Suprapubic skin (tissue), 4 donors: Measurements from ENCODE around the gene PNMA6E. TPM values are rescaled to one million over a fixed set of nuclear protein-coding genes. Genes with fewer than 3 reads are reported as not detected.
A peak's percentile ranks its signal among the peaks of the same experiment; 100 is the strongest.
"Not testable (repeated sequence)": the region's sequence is repeated elsewhere in the genome, so short reads cannot be mapped to it uniquely, and the experiment has no call there.

ENCODE experiments used
- DNase-seq, 2 donors: peaks; one replicate each; pipeline ENCODE4 v3.0.0-alpha.2; 2019; ENCODE audit warnings: low spot score in 2 of 2
- H3K27ac ChIP-seq: fragments of 200-600 bp; sonication (generic); one replicate; pipeline ENCODE4 v1.5.1; 2019
- H3K27me3 ChIP-seq: fragments of 200-600 bp; sonication (generic); one replicate; pipeline ENCODE4 v1.5.1; 2019
- H3K36me3 ChIP-seq: fragments of 200-600 bp; sonication (generic); one replicate; pipeline ENCODE4 v1.5.1; 2019
- H3K4me1 ChIP-seq: fragments of 200-600 bp; sonication (generic); one replicate; pipeline ENCODE4 v1.5.1; 2019
- H3K4me3 ChIP-seq: fragments of 200-600 bp; sonication (generic); one replicate; pipeline ENCODE4 v1.5.1; 2019; ENCODE audit warnings: mild to moderate bottlenecking
- H3K9me3 ChIP-seq: fragments of 200-600 bp; sonication (generic); one replicate; pipeline ENCODE4 v1.5.1; 2019
- CTCF ChIP-seq, 2 donors: fragments of 200-600 bp in 1 of 2; fragments of 450-650 bp in 1 of 2; sonication (generic) in 1 of 2; IDR thresholded peaks; one replicate each; pipeline ENCODE4 v1.5.1; 2016 to 2019; ENCODE audit warnings: antibody characterized with exemption in 2 of 2, mild to moderate bottlenecking in 1 of 2, moderate library complexity in 1 of 2
- EP300 ChIP-seq: sonication (generic); formaldehyde crosslinking; IDR thresholded peaks from one replicate; pipeline ENCODE4 v1.6.1; 2017; ENCODE audit warnings: antibody characterized with exemption
- POLR2A ChIP-seq, 2 donors: fragments of 450-650 bp; IDR thresholded peaks; one replicate each; pipeline ENCODE4 v1.6.1; 2017; ENCODE audit warnings: antibody characterized with exemption in 2 of 2, mild to moderate bottlenecking in 2 of 2, moderate library complexity in 2 of 2
- POLR2AphosphoS5 ChIP-seq, 3 donors: sonication (generic); formaldehyde crosslinking; IDR thresholded peaks; one replicate each; pipeline ENCODE4 v1.6.1; 2017; ENCODE audit warnings: antibody characterized with exemption in 3 of 3
- WGBS: methylation state at CpG from one replicate; pipeline ENCODE4 v1.1.5; 2018; 5-methylcytosine and 5-hydroxymethylcytosine counted together
- total RNA-seq, 4 donors: library from RNA; depleted of rRNA; stranded (reverse); fragments of >200 nt; gene quantifications; one replicate each; pipeline ENCODE4 v1.1.0, GENCODE V29; 2016

The PNMA6E gene
- total RNA-seq, 4 donors from 2014 or later = 0.29 TPM; not detected in 3

GRCh38 chrX:153395613-153396319 lies 5.4 kb downstream of the PNMA6E start:
- H3K27me3 ChIP-seq = no peaks in the 10 kb centered on the region
- H3K27ac ChIP-seq = no peak overlapping the region
- H3K36me3 ChIP-seq = no peaks in the 10 kb centered on the region
- no peak overlapping the region for H3K4me3 ChIP-seq
- WGBS = 88% methylated on average over 17 of the region's 26 CpGs
- H3K4me1 ChIP-seq = no peaks in the 10 kb centered on the region
- peak in 1 of 2 donors; percentile 47 for DNase-seq
- TF ChIP-seq POLR2A (IDR thresholded peaks at IDR 0.05) (no peak), POLR2AphosphoS5 (IDR thresholded peaks at IDR 0.05) (no peak), CTCF (IDR thresholded peaks at IDR 0.05) (no peak), EP300 (no peak)
- H3K9me3 ChIP-seq = no peaks in the 10 kb centered on the region

GRCh38 chrX:153394612-153395011 lies 6.5 kb downstream of the PNMA6E start:
- no peak for TF ChIP-seq POLR2AphosphoS5 (IDR thresholded peaks at IDR 0.05)
- no peak for TF ChIP-seq CTCF (IDR thresholded peaks at IDR 0.05)
- no peak for TF ChIP-seq EP300
- TF ChIP-seq POLR2A (IDR thresholded peaks at IDR 0.05) = no peak
- Histone ChIP-seq H3K4me1 (no peaks in the 10 kb centered on the region), H3K27me3 (no peaks in the 10 kb centered on the region), H3K9me3 (no peaks in the 10 kb centered on the region), H3K4me3 (no peak overlapping the region), H3K36me3 (no peaks in the 10 kb centered on the region), H3K27ac (no peak overlapping the region)
- WGBS = 67% methylated on average over 13 of the region's 13 CpGs
- DNase-seq = no peak

- DNase-seq = peak in 1 of 2 donors; percentile 52
- Histone ChIP-seq H3K27ac (no peak overlapping the region), H3K4me3 (no peak overlapping the region), H3K9me3 (no peaks in the 10 kb centered on the region), H3K4me1 (no peaks in the 10 kb centered on the region), H3K27me3 (no peaks in the 10 kb centered on the region), H3K36me3 (no peaks in the 10 kb centered on the region)
- no peak for TF ChIP-seq POLR2AphosphoS5 (IDR thresholded peaks at IDR 0.05)
- TF ChIP-seq CTCF (IDR thresholded peaks at IDR 0.05) = no peak
- TF ChIP-seq EP300 = no peak
- no peak for TF ChIP-seq POLR2A (IDR thresholded peaks at IDR 0.05)
- WGBS = 84% methylated on average over 16 of the region's 16 CpGs
These were observed 8.4 kb downstream of the PNMA6E start for GRCh38 chrX:153392642-153393321.

GRCh38 chrX:153389460-153389768 lies 11.7 kb downstream of the PNMA6E start:
- not testable (repeated sequence) for DNase-seq, H3K36me3 ChIP-seq, H3K4me3 ChIP-seq, H3K4me1 ChIP-seq, H3K27ac ChIP-seq, H3K27me3 ChIP-seq, H3K9me3 ChIP-seq
- 94% methylated on average over 6 of the region's 6 CpGs for WGBS

GRCh38 chrX:153388722-153389459 lies 12.3 kb downstream of the PNMA6E start:
- TF ChIP-seq POLR2A (IDR thresholded peaks at IDR 0.05) (no peak), POLR2AphosphoS5 (IDR thresholded peaks at IDR 0.05) (no peak), CTCF (IDR thresholded peaks at IDR 0.05) (no peak), EP300 (no peak)
- Histone ChIP-seq H3K27me3 (no peaks in the 10 kb centered on the region), H3K27ac (no peak overlapping the region), H3K36me3 (no peaks in the 10 kb centered on the region), H3K9me3 (no peaks in the 10 kb centered on the region), H3K4me3 (no peak overlapping the region), H3K4me1 (no peaks in the 10 kb centered on the region)
- WGBS = 90% methylated on average over 13 of the region's 14 CpGs
- DNase-seq = no peak
